GM10847 (cell line): ENCODE data around the gene FIGNL1.

Source experiments
- POLR2A ChIP-seq: IDR thresholded peaks from 2 replicates; pipeline ENCODE4 v1.6.1; 2011; ENCODE audit not compliant: insufficient read length; ENCODE audit errors: extremely low read depth

The FIGNL1 gene

GRCh38 chr7:50450590-50451032 lies 461 bp upstream of the FIGNL1 start:
- no peak for TF ChIP-seq POLR2A

- TF ChIP-seq POLR2A = no peak
Measured at GRCh38 chr7:50449501-50449880, 659 bp downstream of the FIGNL1 start.

GRCh38 chr7:50448823-50449222 lies 1.3 kb downstream of the FIGNL1 start:
- no peak for TF ChIP-seq POLR2A

- TF ChIP-seq POLR2A = no peak
Measured at GRCh38 chr7:50446542-50446960, 3.6 kb downstream of the FIGNL1 start.

GRCh38 chr7:50436133-50436806 lies 13.9 kb downstream of the FIGNL1 start:
- no peak for TF ChIP-seq POLR2A

- TF ChIP-seq POLR2A = no peak
Measured at GRCh38 chr7:50431722-50432305, 18.3 kb downstream of the FIGNL1 start.

GRCh38 chr7:50431316-50431715 lies 18.8 kb downstream of the FIGNL1 start:
- no peak for TF ChIP-seq POLR2A

- TF ChIP-seq POLR2A = no peak
Measured at GRCh38 chr7:50428911-50429310, 21.2 kb downstream of the FIGNL1 start.

GRCh38 chr7:50427518-50427917 lies 22.6 kb downstream of the FIGNL1 start:
- TF ChIP-seq POLR2A = no peak

- TF ChIP-seq POLR2A = no peak
Measured at GRCh38 chr7:50426280-50427045, 23.7 kb downstream of the FIGNL1 start.

GRCh38 chr7:50425318-50425717 lies 24.8 kb downstream of the FIGNL1 start:
- no peak for TF ChIP-seq POLR2A

GRCh38 chr7:50423860-50424259 lies 26.3 kb downstream of the FIGNL1 start:
- no peak for TF ChIP-seq POLR2A

GRCh38 chr7:50422858-50423257 lies 27.3 kb downstream of the FIGNL1 start:
- TF ChIP-seq POLR2A = no peak

- no peak for TF ChIP-seq POLR2A
Measured at GRCh38 chr7:50421043-50421442, 29.1 kb downstream of the FIGNL1 start.

GRCh38 chr7:50418526-50419290 lies 31.4 kb downstream of the FIGNL1 start:
- no peak for TF ChIP-seq POLR2A
